ENCODE data around the gene NUAK1. TPM values are rescaled to one million over a fixed set of nuclear protein-coding genes. Genes with fewer than 3 reads are reported as not detected.

The NUAK1 gene
- 10 to 100 TPM; 13.0 to 14.1 TPM for total RNA-seq
- 1 to 10 TPM; 2.9 to 5.5 TPM for polyA plus RNA-seq
- long read RNA-seq, donor 1, full-length matches to known transcripts: 2 of 2 reads
- long read RNA-seq, donor 1, partial matches to known transcripts: 0 of 2 reads
- long read RNA-seq, donor 1, other reads (novel, unspliced or antisense): 0 of 2 reads
- long read RNA-seq, donor 2: 0 reads
- long read RNA-seq, donor 3, full-length matches to known transcripts: 1 of 1 reads
- long read RNA-seq, donor 3, partial matches to known transcripts: 0 of 1 reads
- long read RNA-seq, donor 3, other reads (novel, unspliced or antisense): 0 of 1 reads
- long read RNA-seq, donor 4: 0 reads
- long read RNA-seq, donor 5, full-length matches to known transcripts: 4 of 4 reads
- long read RNA-seq, donor 5, partial matches to known transcripts: 0 of 4 reads
- long read RNA-seq, donor 5, other reads (novel, unspliced or antisense): 0 of 4 reads

DNA sequence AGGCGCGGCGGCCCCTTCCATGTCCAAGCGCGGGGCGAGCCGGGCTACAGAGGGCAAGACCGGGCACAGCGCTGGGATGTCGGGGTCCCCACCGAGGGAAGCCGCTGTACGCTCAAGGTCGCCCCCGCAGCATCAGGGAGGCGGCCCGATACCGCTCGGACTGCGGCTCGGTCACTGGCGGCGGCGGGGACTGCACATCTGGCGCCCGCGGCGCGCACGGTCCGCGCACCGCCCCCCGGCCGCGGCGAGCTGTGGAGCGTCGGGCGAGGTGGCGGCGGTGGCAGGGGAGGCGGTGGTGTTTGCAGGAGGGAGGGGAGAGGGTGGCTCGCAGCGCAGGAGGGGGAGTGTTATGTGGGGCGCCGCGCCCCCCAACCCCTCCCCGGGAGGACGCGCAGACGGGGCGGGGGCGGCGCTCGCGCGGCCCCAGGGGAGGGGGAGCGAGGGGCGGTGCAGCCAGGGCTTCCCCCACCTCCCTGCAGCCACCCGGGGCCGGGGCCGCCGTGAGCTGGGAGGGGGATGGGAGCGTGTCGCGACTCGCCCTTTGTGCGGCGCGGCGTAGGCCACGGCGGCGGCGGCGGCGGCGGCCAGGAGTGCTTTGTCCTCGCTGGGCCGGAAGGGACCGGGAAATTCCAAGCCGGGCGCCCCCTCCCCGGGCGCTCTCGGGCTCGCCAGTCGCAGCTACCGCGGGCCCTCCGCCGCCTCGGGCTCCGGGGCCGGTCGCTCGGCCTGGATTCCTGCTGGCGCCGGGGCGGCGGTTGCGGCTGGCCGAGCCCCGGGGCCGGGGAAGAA is at the start of gene NUAK1:
NUAK1 (minus strand) TSS at position 322 of the 789 bp plus-strand sequence; CDS start at position 21, 301 bp downstream.
- Histone ChIP-seq H3K4me3 (peak within 1 kb of the TSS; percentile 67), H3K4me1 (ENCODE audit: control insufficient read depth in 5 of 5, insufficient read depth in 5 of 5, low read length in 5 of 5) (peaks cover 7 to 46% (median 23%) of the 10 kb centered on the region in 5 donors), H3K27me3 (ENCODE audit: control insufficient read depth in 3 of 3, insufficient read depth in 3 of 3, low read length in 2 of 3) (no peaks in the 10 kb centered on the region), H3K27ac (ENCODE audit: low read depth in 1 of 2, low read length in 1 of 2) (peak within 1 kb of the TSS; percentile 82 to 99), H3K9ac (ENCODE audit: insufficient read depth in 1 of 2, low read length in 2 of 2) (peak within 1 kb of the TSS; percentile 71 to 77), H3K36me3 (ENCODE audit: control insufficient read depth in 4 of 4, insufficient read depth in 4 of 4, low read length in 4 of 4) (peaks cover 0 to 7% (median 0%) of the 10 kb centered on the region in 4 donors), H3K9me3 (ENCODE audit: control insufficient read depth in 4 of 4, insufficient read depth in 3 of 4, low read length in 3 of 4) (no peaks in the 10 kb centered on the region)
- ATAC-seq (ENCODE audit: insufficient read depth, low FRiP score) (peak; percentile 68), DNase-seq (peak; percentile 85 to 94 (median 88))
- 1% methylated on average over 61 to 106 of the region's 106 CpGs for WGBS, 2 donors
- TF ChIP-seq, protein P1, sequence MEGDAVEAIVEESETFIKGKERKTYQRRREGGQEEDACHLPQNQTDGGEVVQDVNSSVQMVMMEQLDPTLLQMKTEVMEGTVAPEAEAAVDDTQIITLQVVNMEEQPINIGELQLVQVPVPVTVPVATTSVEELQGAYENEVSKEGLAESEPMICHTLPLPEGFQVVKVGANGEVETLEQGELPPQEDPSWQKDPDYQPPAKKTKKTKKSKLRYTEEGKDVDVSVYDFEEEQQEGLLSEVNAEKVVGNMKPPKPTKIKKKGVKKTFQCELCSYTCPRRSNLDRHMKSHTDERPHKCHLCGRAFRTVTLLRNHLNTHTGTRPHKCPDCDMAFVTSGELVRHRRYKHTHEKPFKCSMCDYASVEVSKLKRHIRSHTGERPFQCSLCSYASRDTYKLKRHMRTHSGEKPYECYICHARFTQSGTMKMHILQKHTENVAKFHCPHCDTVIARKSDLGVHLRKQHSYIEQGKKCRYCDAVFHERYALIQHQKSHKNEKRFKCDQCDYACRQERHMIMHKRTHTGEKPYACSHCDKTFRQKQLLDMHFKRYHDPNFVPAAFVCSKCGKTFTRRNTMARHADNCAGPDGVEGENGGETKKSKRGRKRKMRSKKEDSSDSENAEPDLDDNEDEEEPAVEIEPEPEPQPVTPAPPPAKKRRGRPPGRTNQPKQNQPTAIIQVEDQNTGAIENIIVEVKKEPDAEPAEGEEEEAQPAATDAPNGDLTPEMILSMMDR (IDR thresholded peaks at IDR 0.05; ENCODE audit: control extremely low read depth, extremely low read depth): no peak

DNA sequence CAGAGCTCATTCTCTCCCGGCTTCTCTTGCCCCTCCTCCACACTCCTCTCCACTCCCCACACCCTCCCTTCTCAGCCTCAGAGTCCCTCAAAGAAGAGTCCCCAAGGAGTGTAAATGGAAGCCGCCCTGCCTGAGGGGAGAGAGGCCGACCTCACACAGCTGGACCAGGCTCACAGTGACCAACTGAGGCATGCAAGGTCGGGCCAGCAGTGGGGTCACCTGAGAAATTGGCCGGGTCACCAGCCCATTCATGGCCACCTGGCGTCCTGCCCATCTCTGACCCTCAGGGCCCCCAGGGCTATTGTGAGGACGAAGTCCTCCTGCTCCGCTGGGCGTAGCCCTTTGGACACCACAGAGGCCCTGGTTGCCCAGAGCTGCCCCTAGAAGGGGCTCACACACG is 49.5 kb upstream of the NUAK1 start:
- H3K4me3 ChIP-seq: no peak overlapping the region
- no peak for ATAC-seq (ENCODE audit: insufficient read depth, low FRiP score)
- no peak overlapping the region for H3K9ac ChIP-seq (ENCODE audit: insufficient read depth in 1 of 2, low read length in 2 of 2)
- WGBS, 2 donors: 51 to 71% methylated on average over 9 to 10 of the region's 10 CpGs
- no peaks in the 10 kb centered on the region for H3K4me1 ChIP-seq (ENCODE audit: control insufficient read depth in 5 of 5, insufficient read depth in 5 of 5, low read length in 5 of 5)
- H3K9me3 ChIP-seq (ENCODE audit: control insufficient read depth in 4 of 4, insufficient read depth in 3 of 4, low read length in 3 of 4): no peaks in the 10 kb centered on the region
- H3K27me3 ChIP-seq (ENCODE audit: control insufficient read depth in 3 of 3, insufficient read depth in 3 of 3, low read length in 2 of 3): no peaks in the 10 kb centered on the region
- no peak overlapping the region for H3K27ac ChIP-seq (ENCODE audit: low read depth in 1 of 2, low read length in 1 of 2)
- no peaks in the 10 kb centered on the region for H3K36me3 ChIP-seq (ENCODE audit: control insufficient read depth in 4 of 4, insufficient read depth in 4 of 4, low read length in 4 of 4)
- TF ChIP-seq, protein P1 (IDR thresholded peaks at IDR 0.05; ENCODE audit: control extremely low read depth, extremely low read depth): no peak
- no peak for DNase-seq

GRCh38 chr12:106187842-106188241 is 49.1 kb upstream of the NUAK1 start:
- Histone ChIP-seq H3K36me3 (ENCODE audit: control insufficient read depth in 4 of 4, insufficient read depth in 4 of 4, low read length in 4 of 4) (no peaks in the 10 kb centered on the region), H3K9ac (ENCODE audit: insufficient read depth in 1 of 2, low read length in 2 of 2) (no peak overlapping the region), H3K27ac (ENCODE audit: low read depth in 1 of 2, low read length in 1 of 2) (no peak overlapping the region), H3K4me1 (ENCODE audit: control insufficient read depth in 5 of 5, insufficient read depth in 5 of 5, low read length in 5 of 5) (no peaks in the 10 kb centered on the region), H3K27me3 (ENCODE audit: control insufficient read depth in 3 of 3, insufficient read depth in 3 of 3, low read length in 2 of 3) (no peaks in the 10 kb centered on the region), H3K9me3 (ENCODE audit: control insufficient read depth in 4 of 4, insufficient read depth in 3 of 4, low read length in 3 of 4) (no peaks in the 10 kb centered on the region), H3K4me3 (no peak overlapping the region)
- DNase-seq (no peak), ATAC-seq (ENCODE audit: insufficient read depth, low FRiP score) (no peak)
- TF ChIP-seq, protein P1 (IDR thresholded peaks at IDR 0.05; ENCODE audit: control extremely low read depth, extremely low read depth): no peak
- WGBS, 2 donors: 95 to 97% methylated on average over 1 of the region's 1 CpG
